Left hindlimb (tissue), 1 donor: ENCODE data around the gene CLK3.
"Not testable (repeated sequence)": the region's sequence is repeated elsewhere in the genome, so short reads cannot be mapped to it uniquely, and the experiment has no call there.

Source experiments
- DNase-seq: peaks from one replicate; pipeline ENCODE4 v3.0.0-alpha.2; 2018

Gene CLK3

DNA sequence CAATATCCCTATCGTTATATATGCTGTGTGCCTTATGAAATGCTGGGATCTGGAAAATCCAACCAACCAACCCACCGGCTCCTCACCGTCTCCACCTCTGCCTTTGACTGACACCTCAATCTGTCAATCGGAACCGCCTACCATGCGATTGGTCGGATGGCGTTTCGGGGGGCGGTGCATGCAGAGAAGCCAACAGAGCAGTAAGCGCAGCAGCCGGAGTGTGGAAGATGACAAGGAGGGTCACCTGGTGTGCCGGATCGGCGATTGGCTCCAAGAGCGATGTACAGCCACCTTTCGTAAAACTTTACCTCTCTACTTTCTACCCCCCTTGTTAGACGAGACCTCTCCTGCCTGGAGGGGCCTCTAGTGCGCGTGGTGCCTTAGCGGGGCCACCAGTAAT lies 6.3 kb downstream of the CLK3 start:
- no peak for DNase-seq

DNA sequence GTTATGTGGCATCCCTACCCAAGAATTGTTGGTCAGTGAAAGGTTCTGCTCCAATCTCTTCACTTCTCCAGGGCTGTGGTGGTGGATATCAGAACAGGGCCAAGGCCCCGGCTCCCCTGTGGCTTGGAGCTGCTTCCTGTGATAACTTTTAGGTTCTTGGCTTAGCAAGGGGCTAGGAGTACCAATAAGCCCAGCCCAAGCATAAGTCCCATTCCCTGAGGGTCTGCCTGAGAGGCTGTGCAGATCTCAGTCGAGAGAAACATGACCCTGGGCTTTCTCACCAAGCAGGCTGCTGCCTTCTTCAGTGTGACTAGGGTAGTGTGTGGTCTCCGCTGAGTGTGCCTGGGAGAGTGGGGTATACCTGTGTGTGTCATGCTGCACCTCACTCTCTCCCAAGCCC lies 7.1 kb downstream of the CLK3 start:
- no peak for DNase-seq

DNA sequence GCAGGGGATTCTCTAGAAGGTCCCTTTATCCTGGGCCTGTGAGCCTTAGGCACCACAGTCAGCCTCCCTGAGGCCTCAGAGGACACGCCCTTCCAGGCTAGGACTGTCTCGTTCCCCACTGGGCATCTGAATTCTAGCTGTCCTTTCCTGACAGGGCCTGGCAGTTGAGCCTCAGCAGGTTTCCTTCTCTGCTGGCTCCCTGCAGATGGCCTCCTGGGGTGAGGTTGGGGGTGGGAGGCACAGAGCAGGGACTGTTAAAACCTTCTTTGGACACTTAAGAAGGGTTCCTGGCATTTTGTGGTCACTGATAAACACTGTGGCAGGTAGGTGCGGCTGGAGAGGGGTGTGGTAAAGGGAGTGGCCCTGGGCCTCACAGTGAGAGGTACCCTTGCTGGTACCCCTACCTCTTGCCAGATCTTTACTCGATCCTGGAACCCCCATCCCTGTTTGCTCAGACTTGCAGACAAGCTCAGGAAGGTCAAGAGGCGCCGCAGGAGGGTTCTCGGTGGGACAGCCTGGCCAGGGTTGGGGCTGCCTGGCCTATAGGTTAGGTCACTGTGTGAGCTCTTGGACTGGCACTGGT lies 8.5 kb downstream of the CLK3 start:
- DNase-seq, result no peak

DNA sequence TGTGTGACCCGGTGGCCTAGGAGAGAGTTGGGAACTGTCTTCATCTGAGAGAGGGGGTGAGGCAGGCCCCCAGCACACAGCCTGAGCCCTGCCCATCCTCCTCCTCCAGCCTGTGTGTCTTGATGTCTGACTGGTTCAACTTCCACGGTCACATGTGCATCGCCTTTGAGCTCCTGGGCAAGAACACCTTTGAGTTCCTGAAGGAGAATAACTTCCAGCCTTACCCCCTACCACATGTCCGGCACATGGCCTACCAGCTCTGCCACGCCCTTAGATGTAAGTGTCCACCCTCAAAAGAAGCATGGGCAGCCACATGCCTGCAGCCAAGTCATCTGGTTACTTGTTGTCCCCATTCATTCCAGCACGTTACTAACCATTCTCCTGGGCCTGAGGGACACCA lies 10.1 kb downstream of the CLK3 start:
- DNase-seq, result no peak

DNA sequence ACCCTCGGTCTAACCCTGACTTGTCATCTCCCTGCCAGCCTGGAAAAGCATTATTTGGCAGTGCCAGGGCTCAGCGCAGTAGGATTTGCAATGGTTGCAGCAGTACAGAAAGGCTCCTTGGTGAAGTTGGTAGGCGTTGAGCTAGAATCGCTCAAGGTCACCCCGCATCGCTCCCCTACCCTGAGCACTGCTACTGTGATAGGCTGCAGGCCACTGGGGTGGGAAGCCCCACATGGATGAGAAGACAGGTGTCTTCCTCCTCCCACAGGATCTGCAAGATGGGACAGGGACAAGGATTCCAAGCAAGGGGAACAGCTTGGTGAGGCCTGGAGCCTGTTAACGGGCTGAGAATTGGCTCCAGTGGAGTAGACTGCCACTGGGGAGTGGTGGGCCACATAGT lies 10.7 kb downstream of the CLK3 start:
- DNase-seq, result no peak

DNA sequence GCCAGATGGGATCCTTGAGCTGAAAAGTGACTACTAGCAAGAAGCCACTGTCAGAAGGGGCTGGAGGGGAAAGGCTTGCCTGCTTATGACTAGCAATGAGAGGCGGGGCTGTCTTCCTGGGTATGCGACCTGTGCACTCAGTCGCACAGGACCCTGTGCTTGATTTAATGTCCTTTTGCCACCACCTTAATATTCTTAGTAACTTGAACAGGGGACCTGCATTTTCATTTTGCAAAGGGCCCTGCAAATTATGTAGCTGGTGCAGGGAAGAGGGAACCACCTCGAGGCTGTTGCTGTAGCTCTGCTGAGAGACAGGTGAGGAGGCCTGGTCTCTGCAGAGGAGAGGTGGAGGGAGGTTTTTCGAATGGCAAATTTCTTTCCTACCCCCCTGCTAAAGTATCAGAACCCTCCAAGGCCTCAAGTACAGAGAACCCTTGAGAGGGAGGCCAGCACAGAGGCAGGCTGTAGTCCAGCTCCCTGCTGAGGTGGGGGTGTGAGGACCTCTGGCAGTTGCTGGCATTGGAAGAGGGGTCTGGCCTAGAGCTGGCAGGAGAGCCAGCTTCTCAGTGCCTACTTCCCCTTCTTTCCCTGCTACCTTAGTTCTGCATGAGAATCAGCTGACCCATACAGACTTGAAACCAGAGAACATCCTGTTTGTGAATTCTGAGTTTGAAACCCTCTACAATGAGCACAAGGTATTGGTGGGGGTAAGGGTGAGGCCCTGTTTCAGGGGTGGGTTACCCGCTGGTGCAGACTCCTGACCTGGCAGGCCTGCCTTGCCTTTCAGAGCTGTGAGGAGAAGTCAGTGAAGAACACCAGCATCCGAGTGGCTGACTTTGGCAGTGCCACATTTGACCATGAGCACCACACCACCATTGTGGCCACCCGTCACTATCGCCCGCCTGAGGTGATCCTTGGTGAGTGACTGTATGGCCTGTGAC lies 11.4 kb downstream of the CLK3 start:
- no peak for DNase-seq

DNA sequence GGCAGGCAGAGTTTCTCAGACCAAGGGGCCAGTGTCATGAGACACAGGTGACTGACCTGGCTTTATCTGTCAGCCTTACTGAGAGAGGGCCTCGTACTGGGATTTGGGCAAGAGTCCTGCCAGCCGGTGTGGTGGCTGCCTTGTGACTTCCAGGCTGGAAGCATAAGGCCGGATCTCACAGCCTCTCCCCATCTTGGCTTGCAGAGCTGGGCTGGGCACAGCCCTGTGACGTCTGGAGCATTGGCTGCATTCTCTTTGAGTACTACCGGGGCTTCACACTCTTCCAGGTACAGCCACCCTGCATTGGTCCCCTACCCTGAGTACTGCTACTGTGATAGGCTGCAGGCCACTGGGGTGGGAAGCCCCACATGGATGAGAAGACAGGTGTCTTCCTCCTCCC lies 12.1 kb downstream of the CLK3 start:
- no peak for DNase-seq

DNA sequence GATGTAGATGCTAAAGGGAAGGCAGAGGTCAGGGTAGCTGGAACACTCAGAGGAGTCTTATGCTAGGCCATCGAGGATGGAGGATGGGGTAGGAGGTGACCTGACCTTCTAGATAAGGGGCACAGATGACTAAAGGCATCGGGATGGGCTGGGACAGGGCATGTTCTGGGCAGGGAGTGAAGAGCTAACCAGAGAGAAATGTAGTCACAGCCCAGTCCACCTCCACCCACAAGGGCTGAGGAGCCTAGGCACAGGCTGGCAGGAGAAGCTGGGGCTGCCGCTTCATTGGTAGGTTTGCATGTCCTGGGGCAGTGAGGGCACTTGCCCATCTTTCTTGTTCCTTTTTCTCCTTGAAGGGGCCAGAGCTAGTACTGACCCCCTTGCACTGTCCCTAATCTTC lies 12.6 kb downstream of the CLK3 start:
- no peak for DNase-seq

DNA sequence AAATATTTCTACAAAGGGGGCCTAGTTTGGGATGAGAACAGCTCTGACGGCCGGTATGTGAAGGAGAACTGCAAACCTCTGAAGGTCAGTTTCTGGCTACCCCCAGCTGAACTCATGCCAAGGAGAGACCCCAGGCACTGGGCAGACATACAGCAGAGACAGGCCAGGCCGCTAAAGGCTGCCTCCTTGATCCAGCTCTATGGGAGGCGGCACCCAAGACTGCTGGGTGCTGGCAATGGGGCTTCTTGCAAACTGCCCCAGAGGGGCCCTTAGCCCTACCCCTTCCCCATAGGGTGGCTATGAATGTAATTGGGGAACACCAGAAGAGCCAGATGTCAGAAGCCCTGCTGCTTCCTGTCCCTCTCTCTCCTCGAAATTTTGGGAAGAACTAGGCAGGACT lies 13.3 kb downstream of the CLK3 start:
- DNase-seq, result no peak

DNA sequence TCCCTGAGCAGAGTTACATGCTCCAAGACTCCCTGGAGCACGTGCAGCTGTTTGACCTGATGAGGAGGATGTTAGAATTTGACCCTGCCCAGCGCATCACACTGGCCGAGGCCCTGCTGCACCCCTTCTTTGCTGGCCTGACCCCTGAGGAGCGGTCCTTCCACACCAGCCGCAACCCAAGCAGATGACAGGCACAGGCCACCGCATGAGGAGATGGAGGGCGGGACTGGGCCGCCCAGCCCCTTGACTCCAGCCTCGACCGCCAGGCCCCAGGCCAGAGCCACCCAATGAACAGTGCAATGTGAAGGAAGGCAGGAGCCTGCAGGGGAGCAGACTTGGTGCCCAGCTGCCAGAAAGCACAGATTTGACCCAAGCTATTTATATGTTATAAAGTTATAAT lies 14.1 kb downstream of the CLK3 start:
- DNase-seq, result not testable (repeated sequence)

DNA sequence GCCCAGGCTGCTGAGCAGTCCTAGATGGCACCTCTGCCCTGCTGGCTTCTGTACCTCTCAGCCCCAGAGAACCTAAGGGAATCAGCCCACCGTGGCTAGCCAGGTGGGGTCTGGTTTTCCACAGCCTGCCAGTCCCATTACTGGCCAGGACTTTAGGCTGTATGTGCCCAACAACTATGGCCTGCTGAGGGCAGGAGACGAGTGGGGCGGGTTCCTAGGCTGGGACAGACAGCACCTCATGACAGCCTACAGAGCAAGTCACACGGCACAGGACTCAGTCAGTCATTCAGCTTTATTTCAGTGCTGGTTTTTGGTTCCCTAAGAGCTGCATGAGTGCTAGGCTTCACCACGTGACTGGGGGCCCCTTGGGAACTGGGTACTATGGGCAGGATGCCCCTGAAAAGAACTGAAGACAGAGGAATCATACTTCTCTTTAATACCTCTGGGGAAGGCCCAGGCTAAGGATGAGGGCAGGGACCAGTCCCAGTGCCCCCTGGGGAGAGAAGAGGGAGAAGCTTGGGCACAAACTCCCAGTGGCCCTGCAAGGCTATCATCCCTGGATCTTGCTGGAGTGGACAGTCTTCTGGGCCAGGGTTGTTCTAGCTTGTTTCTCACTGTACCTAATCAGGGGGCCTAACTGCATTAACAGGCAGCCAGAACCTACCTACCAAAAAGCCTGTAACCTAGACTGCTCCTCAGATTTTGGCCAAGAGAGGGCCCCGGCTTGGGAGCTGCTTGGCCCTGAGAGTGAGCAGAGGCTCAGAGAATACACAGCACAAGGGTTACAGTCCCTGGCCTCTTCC lies 14.8 kb downstream of the CLK3 start:
- no peak for DNase-seq

DNA sequence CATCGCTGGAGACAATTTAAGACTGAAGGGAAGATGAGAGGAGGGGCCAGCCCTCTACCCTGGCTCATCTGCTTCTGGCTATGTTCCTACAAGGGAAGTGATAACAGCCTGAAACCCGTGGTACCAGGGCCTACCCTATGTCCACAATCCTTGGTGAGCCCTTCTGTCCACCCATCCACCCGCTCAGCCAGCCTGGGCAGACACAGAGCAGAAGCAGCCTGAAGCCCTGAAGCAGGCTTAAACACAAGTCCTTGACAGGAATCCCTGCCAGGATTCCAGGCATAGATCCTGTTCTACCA lies 15.4 kb downstream of the CLK3 start:
- DNase-seq, result no peak

DNA sequence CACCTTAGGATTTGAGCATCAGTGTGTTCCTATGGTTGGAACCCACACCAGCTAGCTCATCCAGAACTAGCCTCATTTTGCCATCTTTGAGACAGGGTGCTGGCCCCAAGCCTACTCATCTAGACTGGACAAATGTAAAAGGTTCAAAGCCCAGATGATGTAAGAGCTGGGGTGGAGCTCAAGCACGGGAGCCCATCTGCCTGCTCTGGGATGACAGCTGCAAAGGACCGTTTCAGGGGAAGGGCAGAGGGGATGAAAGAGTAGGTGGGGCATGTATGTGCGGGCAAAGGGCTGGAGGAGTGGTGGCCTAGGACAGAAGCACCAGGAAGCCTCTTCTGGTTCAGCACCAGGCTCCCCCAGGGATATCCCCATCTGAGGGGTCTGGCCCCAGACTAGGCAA lies 15.8 kb downstream of the CLK3 start:
- no peak for DNase-seq

DNA sequence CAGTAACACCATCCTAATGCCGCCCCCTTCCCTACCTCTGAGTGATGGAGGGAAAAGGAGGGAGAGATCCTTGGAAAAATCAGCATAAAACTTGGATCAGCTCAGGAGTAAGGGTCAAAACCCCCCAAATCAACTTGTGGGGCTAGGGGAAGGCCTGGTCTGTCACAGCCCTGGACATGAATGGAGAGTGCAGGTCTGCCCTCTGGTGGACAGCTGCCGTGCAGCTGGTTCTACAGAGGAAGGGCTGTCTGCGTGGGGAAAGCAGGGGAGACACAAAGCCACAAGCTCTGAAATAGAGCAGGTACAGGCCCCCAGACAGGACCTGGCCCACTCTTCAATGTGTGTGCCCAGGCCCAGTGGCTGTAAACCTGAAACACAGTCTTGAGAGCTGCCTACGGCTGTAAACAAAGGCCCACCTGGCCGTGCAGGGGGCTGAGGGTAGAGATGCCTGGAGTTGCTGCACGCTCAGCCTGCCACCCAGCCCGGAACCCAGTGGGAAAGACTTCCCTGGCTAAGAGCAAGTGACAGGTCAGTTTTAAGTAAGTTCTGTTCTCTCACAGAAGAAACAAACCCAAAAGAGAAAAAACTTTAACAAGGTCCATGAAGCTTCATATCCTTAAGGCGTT lies 16.4 kb downstream of the CLK3 start:
- peak; percentile 68 for DNase-seq

DNA sequence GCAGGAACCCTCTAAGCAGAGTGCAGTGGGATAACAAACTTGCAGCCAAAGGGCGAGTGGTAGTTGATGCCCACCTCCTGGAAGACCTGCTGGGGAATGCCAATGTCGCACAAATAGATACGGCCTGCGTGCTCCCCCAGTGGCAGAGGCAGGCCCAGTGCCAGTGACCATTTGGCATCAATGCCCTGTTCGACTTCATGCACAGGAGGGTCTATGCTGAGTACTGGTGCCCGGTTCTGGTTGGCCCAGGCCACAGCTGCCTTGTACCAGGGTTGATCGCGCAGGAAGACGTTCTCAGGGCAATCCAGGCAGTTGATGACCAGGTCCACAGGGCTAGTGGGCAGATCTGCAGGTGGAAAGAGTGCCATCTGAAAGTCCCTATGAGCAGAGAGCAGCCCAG lies 17.0 kb downstream of the CLK3 start:
- DNase-seq, result no peak

DNA sequence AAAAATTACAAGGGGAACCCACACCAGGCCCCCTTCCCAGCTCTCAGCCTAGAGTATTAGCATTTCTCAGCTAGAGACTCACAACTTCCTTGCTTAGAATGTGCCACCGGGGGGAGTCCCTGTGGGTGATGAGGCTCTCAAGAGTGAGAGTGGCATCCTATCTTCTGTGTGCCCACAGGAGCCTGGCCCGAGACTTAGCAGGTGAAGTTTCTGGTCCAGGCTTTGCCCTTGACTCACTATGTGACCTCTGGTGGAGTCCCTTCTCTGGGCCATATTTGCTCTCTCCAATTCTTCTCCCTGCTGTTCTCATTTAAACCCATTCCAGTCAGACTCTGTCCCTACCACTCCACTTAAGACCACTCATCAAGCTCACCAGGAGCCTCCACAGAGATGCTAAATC lies 18.1 kb downstream of the CLK3 start:
- no peak for DNase-seq

DNA sequence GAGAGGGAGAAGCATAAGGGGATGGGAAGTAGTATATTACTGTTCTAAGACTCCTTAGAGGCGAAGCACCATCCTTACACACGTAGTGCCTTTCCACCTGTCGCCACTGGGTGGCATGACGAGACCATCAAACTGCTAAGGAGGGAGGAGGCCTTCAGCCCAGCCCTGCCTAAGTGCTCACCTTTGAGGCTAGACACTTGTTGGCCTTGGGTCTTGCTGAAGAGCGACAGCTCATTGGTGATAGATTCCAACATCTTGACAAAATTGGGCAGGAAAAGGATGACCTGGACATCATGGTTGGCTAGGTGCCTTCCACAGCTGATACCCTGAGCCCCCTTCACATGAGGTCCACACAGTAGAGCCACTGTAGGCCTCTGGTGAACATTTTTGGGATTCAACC lies 19.6 kb downstream of the CLK3 start:
- no peak for DNase-seq

DNA sequence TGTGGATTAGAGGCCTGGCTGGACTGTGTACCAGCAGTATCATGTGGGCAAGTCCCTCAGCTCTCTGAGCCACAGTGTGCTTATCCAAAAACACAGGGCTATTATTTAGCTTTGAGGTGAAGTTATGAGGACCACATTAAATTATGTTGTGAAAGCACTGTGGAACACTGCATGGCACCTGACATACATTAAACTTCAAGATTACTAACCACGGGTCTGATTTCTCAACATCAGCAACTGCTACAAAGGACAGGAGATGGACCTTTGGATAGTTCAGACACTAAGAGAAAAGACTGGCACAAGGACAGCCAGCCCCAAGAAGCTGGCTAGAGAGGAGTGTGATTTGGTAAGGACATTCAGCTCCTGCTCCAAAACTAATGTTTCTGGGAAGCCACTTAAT lies 21.3 kb downstream of the CLK3 start:
- DNase-seq, result no peak

DNA sequence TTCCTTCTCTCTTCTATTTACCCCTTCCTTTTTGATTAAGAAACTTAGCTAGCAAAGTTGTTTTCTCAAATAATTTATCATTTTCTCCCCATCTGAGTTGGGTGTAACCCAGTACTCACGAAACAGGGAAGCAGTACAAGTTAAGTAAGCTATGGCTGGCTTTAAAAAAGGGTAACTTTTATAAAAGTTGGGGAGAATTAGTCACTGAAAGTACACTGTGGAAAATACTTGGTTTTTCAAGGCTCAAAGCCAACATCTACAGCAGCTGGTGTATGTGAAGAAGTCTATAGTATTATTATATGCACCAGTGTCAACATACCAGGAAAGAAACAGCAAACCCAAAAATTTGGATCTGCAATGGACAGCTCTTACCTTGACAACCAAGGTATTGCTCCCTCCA lies 25.5 kb downstream of the CLK3 start:
- no peak for DNase-seq

DNA sequence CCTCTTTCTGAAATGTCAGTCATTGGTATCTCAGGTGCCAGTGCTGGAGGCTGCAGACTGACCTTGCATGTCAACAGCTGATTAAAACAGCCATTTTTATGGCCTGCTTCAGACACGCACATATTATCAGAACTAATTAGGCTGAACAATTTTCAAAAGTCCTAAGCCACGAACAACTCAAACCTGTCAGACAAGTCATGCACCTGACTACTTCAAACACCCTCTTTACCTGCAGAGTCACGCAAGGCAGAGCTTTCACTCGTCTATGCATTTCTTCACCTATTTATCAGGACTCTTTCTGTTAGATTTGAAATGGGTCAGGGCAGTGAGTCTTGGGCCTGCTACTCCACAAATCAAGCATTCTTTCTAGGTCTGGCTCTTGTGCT lies 26.7 kb downstream of the CLK3 start:
- DNase-seq, result no peak

DNA sequence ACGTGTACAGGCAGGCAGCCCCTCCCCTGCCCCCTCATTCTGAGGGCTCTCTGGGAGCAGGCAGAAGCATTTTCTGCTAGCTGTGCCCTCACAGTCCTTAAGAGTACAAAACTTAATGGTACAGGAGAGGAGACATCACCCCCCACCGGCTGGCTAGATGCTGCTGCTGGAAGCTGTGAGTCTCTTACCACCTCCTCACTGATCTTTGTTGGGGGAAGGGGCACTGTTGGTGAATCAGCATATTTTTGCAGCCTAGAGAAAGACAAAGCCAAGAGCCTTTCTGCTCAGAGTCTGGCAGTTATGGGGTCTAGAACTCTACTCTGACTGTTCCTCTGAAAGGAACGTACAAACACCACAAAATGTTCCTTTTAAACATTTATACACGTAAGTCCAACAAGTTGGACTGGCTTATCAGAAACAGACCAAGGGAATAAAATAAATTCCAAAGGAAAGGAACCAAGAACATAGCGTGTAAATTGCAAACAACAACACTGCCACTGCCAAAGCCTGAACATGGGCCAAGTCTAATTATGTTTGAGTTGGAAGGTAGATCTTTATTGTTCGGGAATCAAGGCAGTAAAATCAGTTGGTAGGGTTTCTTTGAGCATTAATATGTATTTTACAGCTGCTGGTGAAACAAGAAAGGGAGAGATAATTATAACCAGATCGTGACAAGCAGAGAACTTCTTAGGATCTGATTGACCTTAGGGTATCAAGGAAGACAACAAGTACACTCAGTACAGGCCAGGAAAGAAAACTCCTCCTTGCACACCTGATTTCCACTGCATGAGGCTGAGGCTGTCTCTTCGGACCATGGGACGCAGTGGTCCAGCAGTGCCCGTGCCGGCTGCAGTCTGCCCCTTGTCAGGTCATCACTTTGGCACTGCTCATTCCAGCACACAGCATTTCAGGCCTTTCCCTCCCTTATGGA lies 27.4 kb downstream of the CLK3 start:
- no peak for DNase-seq

DNA sequence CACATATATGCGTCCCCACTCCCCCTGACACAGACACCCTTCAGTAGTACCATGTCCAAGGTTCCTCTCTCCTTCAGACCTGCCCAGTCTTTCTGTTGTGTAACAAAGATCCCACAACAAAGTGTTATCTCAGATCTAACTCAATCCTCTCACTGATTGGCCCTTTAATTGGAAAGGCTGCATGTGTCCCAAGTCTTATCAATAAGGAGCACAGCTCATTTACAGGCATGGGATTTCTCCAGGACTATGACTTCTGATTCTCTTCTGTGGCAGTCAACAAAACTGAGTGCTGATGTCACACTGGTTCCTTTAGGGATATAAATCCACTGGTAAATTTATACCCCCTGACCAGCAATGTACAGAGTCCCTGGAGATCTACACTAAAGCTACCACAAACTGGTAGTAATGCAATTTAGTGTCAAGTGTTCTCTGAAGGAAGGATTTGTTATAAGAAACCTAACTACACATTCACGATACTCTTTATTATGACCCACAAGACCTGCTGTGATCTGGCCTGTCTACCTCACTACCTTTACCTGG lies 28.1 kb downstream of the CLK3 start:
- DNase-seq, result no peak
